GM19455 (cell line): ENCODE data around the gene DPEP2NB.
A peak's percentile ranks its signal among the peaks of the same experiment; 100 is the strongest.
"Not testable (repeated sequence)": the region's sequence is repeated elsewhere in the genome, so short reads cannot be mapped to it uniquely, and the experiment has no call there.

ENCODE experiments used
- ATAC-seq: cut with Tn5 transposase; IDR thresholded peaks from one replicate; pipeline ENCODE4 v1.9.1; 2021; ENCODE audit not compliant: unreplicated experiment

The DPEP2NB gene

GRCh38 chr16:68019167-68019680, 3.5 kb upstream of the DPEP2NB start:
- no peak for ATAC-seq

GRCh38 chr16:68013440-68013839, 2.3 kb downstream of the DPEP2NB start:
- no peak for ATAC-seq

- not testable (repeated sequence) for ATAC-seq
Measured at GRCh38 chr16:68009872-68010271, 5.8 kb downstream of the DPEP2NB start.

- no peak for ATAC-seq
Measured at GRCh38 chr16:68009157-68009735, 6.5 kb downstream of the DPEP2NB start.

GRCh38 chr16:68005786-68006286, 9.9 kb downstream of the DPEP2NB start:
- no peak for ATAC-seq

GRCh38 chr16:68005211-68005610, 10.5 kb downstream of the DPEP2NB start:
- no peak for ATAC-seq

- no peak for ATAC-seq
Measured at GRCh38 chr16:68003031-68003430, 12.7 kb downstream of the DPEP2NB start.

- no peak for ATAC-seq
Measured at GRCh38 chr16:68000450-68000849, 15.3 kb downstream of the DPEP2NB start.

- no peak for ATAC-seq
Measured at GRCh38 chr16:67999985-68000384, 15.7 kb downstream of the DPEP2NB start.

- not testable (repeated sequence) for ATAC-seq
Measured at GRCh38 chr16:67998779-67999688, 16.7 kb downstream of the DPEP2NB start, which contains the start of gene DPEP2. DPEP2 (minus strand) TSS chr16:67999484; CDS start chr16:67993212, 6,272 bp downstream.

GRCh38 chr16:67998231-67998778, 17.4 kb downstream of the DPEP2NB start:
- ATAC-seq = not testable (repeated sequence)

- ATAC-seq = no peak
Measured at GRCh38 chr16:67996666-67997065, 19.0 kb downstream of the DPEP2NB start.

- ATAC-seq = no peak
Measured at GRCh38 chr16:67995423-67995822, 20.3 kb downstream of the DPEP2NB start.

GRCh38 chr16:67994040-67994408, 21.7 kb downstream of the DPEP2NB start:
- not testable (repeated sequence) for ATAC-seq

- peak; percentile 74 for ATAC-seq
Measured at GRCh38 chr16:67993207-67994039, 22.3 kb downstream of the DPEP2NB start.

GRCh38 chr16:67992661-67993206, 23.0 kb downstream of the DPEP2NB start:
- ATAC-seq = peak; percentile 16

GRCh38 chr16:67990018-67990386, 25.7 kb downstream of the DPEP2NB start:
- ATAC-seq = no peak

- no peak for ATAC-seq
Measured at GRCh38 chr16:67989322-67990017, 26.2 kb downstream of the DPEP2NB start.

- no peak for ATAC-seq
Measured at GRCh38 chr16:67988675-67989074, 27.0 kb downstream of the DPEP2NB start.
